Omental fat pad (tissue), 4 donors: ENCODE measurements around the gene SMAGP. TPM values are rescaled to one million over a fixed set of nuclear protein-coding genes. Genes with fewer than 3 reads are reported as not detected.
"Not testable (repeated sequence)": the region's sequence is repeated elsewhere in the genome, so short reads cannot be mapped to it uniquely, and the experiment has no call there.

Experiments
- ATAC-seq: fragments of 150-250 bp; one replicate; pipeline ENCODE4 v1.9.1; 2016; ENCODE audit warnings: mild to moderate bottlenecking, moderate library complexity; ENCODE audit not compliant: low FRiP score
- DNase-seq: peaks from one replicate; pipeline ENCODE4 v3.0.0-alpha.2; 2019; ENCODE audit warnings: low spot score
- CTCF ChIP-seq, 3 donors: fragments of 450-650 bp; IDR thresholded peaks; one replicate each; pipeline ENCODE4 v1.5.1; 2016 to 2017; ENCODE audit warnings: antibody characterized with exemption in 3 of 3, mild to moderate bottlenecking in 3 of 3, moderate library complexity in 2 of 3
- total RNA-seq, 4 donors: library from RNA; depleted of rRNA; stranded (reverse); fragments of >200 nt; gene quantifications; one replicate each; pipeline ENCODE4 v1.1.0, GENCODE V29; 2016

SMAGP gene
- total RNA-seq, 4 donors from 2014 or later, result 3.8 to 12.0 (median 7.0) TPM

GRCh38 chr12:51229116-51229809 is 41.0 kb downstream of the SMAGP start:
- no peak for TF ChIP-seq CTCF (IDR thresholded peaks at IDR 0.05)
- ATAC-seq, result no peak
- no peak for DNase-seq

GRCh38 chr12:51227962-51228361 is 42.3 kb downstream of the SMAGP start:
- no peak for TF ChIP-seq CTCF (IDR thresholded peaks at IDR 0.05)
- DNase-seq (no peak), ATAC-seq (no peak)

GRCh38 chr12:51227112-51227511 is 43.1 kb downstream of the SMAGP start:
- DNase-seq, ATAC-seq: not testable (repeated sequence)

GRCh38 chr12:51225771-51226170 is 44.4 kb downstream of the SMAGP start:
- DNase-seq, result no peak
- no peak for TF ChIP-seq CTCF (IDR thresholded peaks at IDR 0.05)
- ATAC-seq, result no peak

GRCh38 chr12:51225234-51225633 is 45.0 kb downstream of the SMAGP start:
- no peak for DNase-seq
- no peak for TF ChIP-seq CTCF (IDR thresholded peaks at IDR 0.05)
- ATAC-seq, result no peak

GRCh38 chr12:51224625-51225024 is 45.6 kb downstream of the SMAGP start:
- ATAC-seq, result no peak
- DNase-seq, result no peak
- no peak for TF ChIP-seq CTCF (IDR thresholded peaks at IDR 0.05)

- no peak for TF ChIP-seq CTCF (IDR thresholded peaks at IDR 0.05)
- no peak for DNase-seq
- ATAC-seq, result no peak
Measured at GRCh38 chr12:51222461-51222860, 47.8 kb downstream of the SMAGP start.

- DNase-seq, ATAC-seq: not testable (repeated sequence)
Measured at GRCh38 chr12:51219857-51220256, 50.4 kb downstream of the SMAGP start.
